Fibroblast of skin of back (primary cell): ENCODE measurements around the gene SLC5A10. TPM values are rescaled to one million over a fixed set of nuclear protein-coding genes. Genes with fewer than 3 reads are reported as not detected.
"Not testable (repeated sequence)": the region's sequence is repeated elsewhere in the genome, so short reads cannot be mapped to it uniquely, and the experiment has no call there.

Experiments used
- DNase-seq: peaks from one replicate; pipeline ENCODE4 v3.0.0-alpha.2; 2013
- polyA plus RNA-seq, 2 experiments: library from polyadenylated mRNA; unstranded; fragments of 120-200 nt; gene quantifications; one replicate each; pipeline ENCODE4 v1.2.1, GENCODE V29; 2013; ENCODE audit not compliant: insufficient read length in 2 of 2

The SLC5A10 gene
- 0.04 TPM for polyA plus RNA-seq (2013, experiment 1 of 2; ENCODE audit: insufficient read length)
- not detected for polyA plus RNA-seq (2013, experiment 2 of 2; ENCODE audit: insufficient read length)

GRCh38 chr17:18951941-18952842 lies at the start of gene SLC5A10:
SLC5A10 (plus strand) TSS chr17:18952165; CDS start chr17:18952206, 41 bp downstream.
- DNase-seq = no peak

DNA sequence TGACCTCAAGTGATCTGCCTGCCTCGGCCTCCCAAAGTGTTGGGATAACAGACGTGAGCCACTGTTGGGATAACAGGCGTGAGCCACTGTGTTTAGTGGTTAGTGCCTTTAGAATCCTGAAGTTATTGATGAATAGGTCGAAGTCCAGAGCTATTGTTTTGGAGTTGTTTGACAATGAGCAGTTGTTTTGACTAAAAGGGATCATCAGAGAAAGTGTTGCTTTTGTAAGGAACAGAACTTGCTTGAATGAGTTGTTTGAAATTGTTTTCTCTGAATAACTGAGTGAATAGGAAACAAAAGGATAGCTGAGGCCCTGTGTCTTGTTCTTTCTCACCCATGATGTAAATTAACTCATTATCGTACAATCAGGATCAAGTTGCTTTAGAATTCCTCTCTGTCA lies 47.5 kb upstream of the SLC5A10 start:
- no peak for DNase-seq

- no peak for DNase-seq
Observed at GRCh38 chr17:18905226-18905625, 46.7 kb upstream of the SLC5A10 start.

DNA sequence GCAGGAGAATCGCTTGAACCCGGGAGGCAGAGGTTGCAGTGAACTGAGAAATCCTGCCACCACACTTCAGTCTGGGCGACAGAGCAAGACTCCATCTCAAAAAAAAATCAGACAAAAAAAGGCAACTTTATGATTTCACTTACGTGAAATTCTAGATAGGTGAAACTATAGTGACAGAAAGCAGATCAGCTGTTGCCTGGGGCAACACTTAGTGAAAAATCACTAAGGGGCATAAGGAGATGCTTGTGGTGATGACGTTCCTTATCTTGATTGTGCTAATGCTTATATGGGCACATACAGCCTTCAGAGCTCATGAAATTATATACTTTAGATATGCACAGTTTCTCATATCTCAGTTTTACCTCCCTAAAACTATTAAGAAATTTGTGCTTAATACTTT lies 41.6 kb upstream of the SLC5A10 start:
- no peak for DNase-seq

DNA sequence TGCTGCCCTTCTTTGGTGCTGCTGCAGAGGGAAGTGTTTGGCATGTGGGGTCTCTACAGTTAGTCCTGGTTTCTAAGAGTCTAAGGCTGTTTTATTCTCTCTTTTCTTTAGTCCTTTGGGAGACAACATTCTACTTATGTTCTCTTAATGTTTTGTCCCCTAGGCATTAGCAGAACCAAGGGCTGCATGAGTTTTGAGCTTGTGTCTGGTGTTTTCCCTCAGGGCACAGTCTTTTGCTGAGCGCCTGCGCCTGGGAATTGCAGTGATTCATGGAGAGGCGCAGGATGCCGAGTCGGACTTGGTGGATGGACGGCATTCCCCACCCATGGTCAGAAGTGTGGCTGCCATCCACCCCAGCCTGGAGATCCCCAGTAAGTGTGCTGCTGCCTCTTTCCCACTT lies 41.1 kb upstream of the SLC5A10 start:
- no peak for DNase-seq

DNA sequence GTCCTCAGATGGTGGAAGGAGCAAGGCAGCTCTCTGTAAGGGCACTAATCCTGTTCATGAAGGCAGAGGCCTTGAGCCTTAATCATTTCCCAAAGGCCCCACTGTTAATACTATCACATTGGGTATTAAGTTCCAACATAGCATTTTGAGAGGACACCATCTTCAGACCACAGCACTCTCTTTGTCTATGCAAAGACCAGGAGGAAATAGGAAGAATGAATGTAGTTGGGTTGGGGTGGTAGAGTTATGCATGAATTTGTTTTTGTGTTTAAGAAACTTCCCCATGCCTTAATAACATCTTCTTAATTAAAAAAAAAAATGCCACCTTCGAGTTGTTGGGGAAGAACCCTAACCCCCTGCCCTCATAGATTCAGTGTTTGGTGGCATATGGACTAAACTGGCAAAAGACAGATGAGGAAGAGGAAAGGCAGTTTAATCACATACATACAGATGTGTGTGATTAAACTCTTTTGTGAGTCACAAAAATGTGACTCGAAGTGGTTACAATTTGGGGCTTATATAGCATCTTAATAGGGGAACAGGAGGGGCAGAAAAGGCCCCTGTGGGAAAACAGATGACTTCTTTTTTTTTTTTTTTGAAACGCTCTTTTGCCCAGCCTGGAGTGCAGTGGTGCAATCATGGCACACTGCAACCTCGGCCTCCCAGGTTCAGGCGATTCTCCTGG lies 35.0 kb upstream of the SLC5A10 start:
- DNase-seq = peak; percentile 48

GRCh38 chr17:18917506-18918032 lies 34.4 kb upstream of the SLC5A10 start:
- no peak for DNase-seq

GRCh38 chr17:18919963-18920362 lies 32.0 kb upstream of the SLC5A10 start:
- no peak for DNase-seq

- peak; percentile 25 for DNase-seq
Observed at GRCh38 chr17:18920911-18921441, 31.0 kb upstream of the SLC5A10 start.

GRCh38 chr17:18921485-18921884 lies 30.5 kb upstream of the SLC5A10 start:
- no peak for DNase-seq

DNA sequence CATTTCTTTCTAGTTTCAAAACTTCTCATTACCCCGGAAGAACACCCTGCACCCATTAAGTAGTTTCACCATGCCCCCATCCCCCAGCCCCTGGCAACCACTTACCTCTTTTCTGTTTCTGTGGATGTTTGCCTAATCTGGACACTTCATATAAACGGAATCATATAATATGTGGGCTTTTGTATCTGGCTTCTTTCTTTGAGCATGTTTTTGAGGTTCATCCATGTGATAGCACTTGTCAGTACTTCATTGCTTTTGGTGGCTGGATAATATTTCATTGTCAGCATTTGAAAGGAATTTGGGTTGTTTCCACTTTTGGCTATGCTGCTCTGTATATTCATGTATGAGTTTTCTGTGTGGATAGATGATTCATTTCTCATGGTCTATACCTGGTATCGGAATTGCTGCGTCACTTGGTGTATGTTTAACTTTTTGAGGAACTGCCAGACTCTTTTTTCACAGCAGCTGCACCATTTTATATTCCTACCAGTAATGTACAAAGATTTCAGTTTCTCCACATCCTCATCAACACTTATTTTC lies 30.0 kb upstream of the SLC5A10 start:
- peak; percentile 26 for DNase-seq

GRCh38 chr17:18922596-18922995 lies 29.4 kb upstream of the SLC5A10 start:
- DNase-seq = not testable (repeated sequence)

- no peak for DNase-seq
Observed at GRCh38 chr17:18925187-18925586, 26.8 kb upstream of the SLC5A10 start.

DNA sequence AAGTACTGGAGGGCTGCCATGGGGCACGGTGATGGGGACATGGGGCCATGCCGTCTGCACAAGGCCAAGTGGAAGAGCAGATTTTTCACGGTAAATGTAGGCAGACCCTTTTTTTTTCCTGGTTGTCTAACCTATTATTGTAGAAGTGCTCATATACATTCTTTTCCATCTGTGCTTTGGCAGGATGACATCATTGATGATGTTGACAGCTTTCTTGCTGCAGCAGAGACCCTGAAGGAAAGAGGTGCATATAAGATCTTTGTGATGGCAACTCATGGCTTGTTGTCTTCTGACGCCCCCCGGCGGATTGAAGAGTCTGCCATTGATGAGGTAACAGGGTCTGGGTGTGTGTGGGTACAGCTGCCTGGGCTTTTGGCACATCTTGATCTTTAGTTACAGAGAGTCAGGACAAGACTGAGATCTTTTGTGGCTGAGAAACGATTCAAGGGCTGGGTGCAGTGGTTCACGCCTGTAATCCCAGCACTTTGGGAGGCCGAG lies 23.3 kb upstream of the SLC5A10 start:
- DNase-seq = no peak

DNA sequence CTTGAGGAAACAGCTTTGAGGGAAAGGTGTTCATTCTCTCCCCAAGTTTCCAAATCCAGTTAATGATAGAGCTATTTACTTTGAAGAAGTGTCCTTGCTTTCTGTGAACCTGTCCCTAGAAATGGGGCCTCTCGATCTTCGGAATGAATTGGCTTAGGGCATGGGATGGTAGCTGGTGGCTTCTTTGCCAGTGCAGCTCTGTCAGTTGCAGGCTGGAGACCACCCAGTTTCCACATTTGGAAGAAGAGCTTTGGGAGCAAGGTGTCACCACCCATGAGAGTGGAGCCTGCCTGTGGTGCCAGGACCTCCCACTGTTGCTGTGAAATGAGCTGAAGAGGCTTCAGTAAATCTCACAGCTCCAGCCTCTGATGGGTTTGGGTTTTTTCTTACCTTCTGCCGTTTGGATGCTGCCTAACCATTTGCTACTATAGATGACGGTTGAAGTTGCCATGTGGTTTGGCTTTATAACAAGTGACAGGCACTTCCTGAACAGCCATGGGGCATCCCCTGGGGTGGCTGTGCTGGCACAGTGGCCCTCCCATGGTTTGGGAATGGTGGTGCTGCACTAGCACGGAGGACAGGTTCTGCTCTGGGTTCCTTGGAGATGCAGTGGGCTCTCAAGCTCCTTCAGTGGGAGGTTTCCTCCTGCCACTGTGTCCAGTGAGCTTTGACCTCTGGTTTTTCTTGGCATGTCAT lies 19.5 kb upstream of the SLC5A10 start:
- DNase-seq = no peak

- no peak for DNase-seq
Observed at GRCh38 chr17:18933102-18934058, 18.6 kb upstream of the SLC5A10 start.

- DNase-seq = no peak
Observed at GRCh38 chr17:18937981-18938691, 13.8 kb upstream of the SLC5A10 start.

DNA sequence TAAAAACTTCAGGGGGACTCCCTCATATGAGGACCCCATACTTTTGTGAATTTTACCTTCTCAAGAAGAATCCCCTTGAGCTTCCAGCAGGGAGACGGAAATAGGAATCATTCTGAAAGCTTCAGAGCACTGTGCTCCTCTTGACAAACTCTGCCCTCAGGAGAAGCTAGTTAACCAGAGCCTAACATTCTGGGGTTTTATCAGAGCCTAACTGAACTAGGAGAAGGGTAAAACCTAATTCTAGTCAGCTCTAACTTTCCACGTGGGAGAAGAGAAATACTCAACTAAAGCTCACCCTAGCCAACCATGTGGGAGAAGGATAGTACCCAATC lies 13.3 kb upstream of the SLC5A10 start:
- no peak for DNase-seq

DNA sequence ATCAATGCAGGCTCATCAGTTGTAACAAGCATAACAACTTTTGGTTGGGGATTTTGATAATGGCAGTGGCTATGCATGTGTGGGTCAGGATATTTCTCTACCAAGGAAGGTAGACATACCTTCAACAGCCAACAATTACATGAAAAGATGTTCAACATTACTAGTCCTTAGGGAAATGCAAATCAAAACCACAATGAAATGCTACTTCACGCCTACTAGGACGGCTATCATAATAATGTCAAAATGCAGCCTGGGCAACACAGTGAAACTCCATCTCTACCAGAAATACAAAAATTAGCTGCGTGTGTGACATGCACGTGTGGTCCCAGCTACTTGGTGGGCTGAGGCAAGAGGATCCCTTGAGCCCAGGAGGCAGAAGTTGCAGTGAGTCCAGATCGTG lies 7.3 kb upstream of the SLC5A10 start:
- DNase-seq = no peak

GRCh38 chr17:18946536-18946935 lies 5.4 kb upstream of the SLC5A10 start:
- no peak for DNase-seq
